HepG2 (cell line): Measurements from ENCODE around the gene CLDND2. TPM values are rescaled to one million over a fixed set of nuclear protein-coding genes. Genes with fewer than 3 reads are reported as not detected.

Experiments
- ARID4A ChIP-seq: sonication (generic); formaldehyde crosslinking; IDR thresholded peaks from 2 replicates; pipeline ENCODE4 v1.5.0; 2020; ENCODE audit warnings: mild to moderate bottlenecking, missing genetic modification reagents, borderline replicate concordance
- CTCF ChIP-seq: sonication (generic); formaldehyde crosslinking; IDR thresholded peaks from 2 replicates; pipeline ENCODE4 v1.5.0; 2020; ENCODE audit warnings: mild to moderate bottlenecking, missing genetic modification reagents, moderate library complexity
- DNMT1 ChIP-seq: sonication (generic); formaldehyde crosslinking; IDR thresholded peaks from 2 replicates; pipeline ENCODE4 v1.5.1; 2020; ENCODE audit warnings: mild to moderate bottlenecking, missing genetic modification reagents
- JUNB ChIP-seq: sonication (generic); formaldehyde crosslinking; IDR thresholded peaks from 2 replicates; pipeline ENCODE4 v1.8.0; 2022; ENCODE audit warnings: missing genetic modification reagents, mild to moderate bottlenecking, borderline replicate concordance
- MXD1 ChIP-seq: sonication (generic); formaldehyde crosslinking; IDR thresholded peaks from 2 replicates; pipeline ENCODE4 v1.4.0; 2020; ENCODE audit warnings: mild to moderate bottlenecking, missing genetic modification reagents
- RAD51 ChIP-seq: fragments of 450-650 bp; IDR thresholded peaks from 2 replicates; pipeline ENCODE4 v1.6.1; 2016; ENCODE audit warnings: borderline replicate concordance
- RARG ChIP-seq: sonication (generic); formaldehyde crosslinking; IDR thresholded peaks from 2 replicates; pipeline ENCODE4 v1.4.0; 2020; ENCODE audit warnings: low read depth, mild to moderate bottlenecking, missing genetic modification reagents
- RELA ChIP-seq: sonication (generic); formaldehyde crosslinking; IDR thresholded peaks from 2 replicates; pipeline ENCODE4 v1.4.0; 2020; ENCODE audit warnings: missing genetic modification reagents
- ZNF639 ChIP-seq: conservative IDR thresholded peaks from 2 replicates; pipeline ENCODE4 v1.6.1; 2018; ENCODE audit warnings: missing genetic modification reagents
- ZSCAN30 ChIP-seq: sonication (generic); formaldehyde crosslinking; IDR thresholded peaks from 2 replicates; pipeline ENCODE4 v1.5.0; 2020; ENCODE audit warnings: mild to moderate bottlenecking, missing genetic modification reagents
- ZZZ3 ChIP-seq: sonication (generic); formaldehyde crosslinking; IDR thresholded peaks from 2 replicates; pipeline ENCODE4 v1.4.0; 2020; ENCODE audit warnings: missing genetic modification reagents, mild to moderate bottlenecking, borderline replicate concordance
- polyA plus RNA-seq, 8 experiments: library from polyadenylated mRNA; depleted of rRNA in 3 of 8; stranded (reverse) in 7 of 8; unstranded in 1 of 8; fragments of >200 nt; fragmentation: Illumina TruSeq in 4 of 8; extraction: Trizol in 4 of 8; gene quantifications; 2 replicates each; pipeline versions ENCODE4 v1.2.1 to v1.2.3, GENCODE V29; 2011 to 2016; ENCODE audit warnings: low read depth in 4 of 8, missing spikeins in 1 of 8, mixed read lengths in 1 of 8; ENCODE audit not compliant: insufficient read depth in 1 of 8
- total RNA-seq, 5 experiments: library from RNA; depleted of rRNA; stranded (reverse); fragments of >200 nt; fragmentation: Illumina TruSeq; extraction: Trizol; gene quantifications; 2 replicates each; pipeline ENCODE4 v1.2.3, GENCODE V29; 2016; ENCODE audit warnings: low read depth in 1 of 5
- TF ChIP-seq, protein P1 (sequence below): IDR thresholded peaks from 2 replicates; pipeline ENCODE4 v1.6.1; 2016; ENCODE audit warnings: missing genetic modification reagents, missing compliant biosample characterization
- TF ChIP-seq, protein P2 (sequence below): sonication (generic); formaldehyde crosslinking; IDR thresholded peaks from 2 replicates; pipeline ENCODE4 v1.4.0; 2020; ENCODE audit warnings: mild to moderate bottlenecking, low read depth, missing genetic modification reagents

Gene CLDND2
- total and polyA plus RNA-seq, 2 of the 13 experiments (the other 11 are each of a cell fraction or from before 2014, with no cell fraction given) = 0.84 to 1.8 TPM

- TF ChIP-seq JUNB (CRISPR knock-in tag) (no peak), ZSCAN30 (CRISPR knock-in tag) (no peak), MXD1 (peak; percentile 41), ZNF639 (CRISPR knock-in tag) (no peak), RELA (CRISPR knock-in tag) (no peak), RARG (CRISPR knock-in tag) (no peak), DNMT1 (CRISPR knock-in tag) (no peak), CTCF (CRISPR knock-in tag) (peak; percentile 67), RAD51 (no peak), ARID4A (CRISPR knock-in tag) (no peak), ZZZ3 (CRISPR knock-in tag) (no peak)
- TF ChIP-seq, protein P1, sequence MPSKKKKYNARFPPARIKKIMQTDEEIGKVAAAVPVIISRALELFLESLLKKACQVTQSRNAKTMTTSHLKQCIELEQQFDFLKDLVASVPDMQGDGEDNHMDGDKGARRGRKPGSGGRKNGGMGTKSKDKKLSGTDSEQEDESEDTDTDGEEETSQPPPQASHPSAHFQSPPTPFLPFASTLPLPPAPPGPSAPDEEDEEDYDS (CRISPR knock-in tag) = 0 out of 2 replicates have a peak, but pooled peaks have one; percentile 33
- TF ChIP-seq, protein P2, sequence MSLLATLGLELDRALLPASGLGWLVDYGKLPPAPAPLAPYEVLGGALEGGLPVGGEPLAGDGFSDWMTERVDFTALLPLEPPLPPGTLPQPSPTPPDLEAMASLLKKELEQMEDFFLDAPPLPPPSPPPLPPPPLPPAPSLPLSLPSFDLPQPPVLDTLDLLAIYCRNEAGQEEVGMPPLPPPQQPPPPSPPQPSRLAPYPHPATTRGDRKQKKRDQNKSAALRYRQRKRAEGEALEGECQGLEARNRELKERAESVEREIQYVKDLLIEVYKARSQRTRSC = no peak
Observed at GRCh38 chr19:51327066-51328001, 41.5 kb downstream of the CLDND2 start (continued).
